Uterus (tissue), 2 donors: Measurements from ENCODE around the gene THRAP3.

Source experiments
- CTCF ChIP-seq, 4 experiments: fragments of 200-600 bp in 2 of 4; fragments of 450-650 bp in 2 of 4; sonication (generic) in 2 of 4; IDR thresholded peaks; one replicate each; pipeline ENCODE4 v1.5.1; 2016 to 2019; ENCODE audit warnings: antibody characterized with exemption in 4 of 4, mild to moderate bottlenecking in 2 of 4, moderate library complexity in 1 of 4
- POLR2A ChIP-seq, 2 donors: fragments of 450-650 bp; IDR thresholded peaks; one replicate each; pipeline ENCODE4 v1.6.1; 2016; ENCODE audit warnings: antibody characterized with exemption in 2 of 2, mild to moderate bottlenecking in 1 of 2, moderate library complexity in 1 of 2

GRCh38 chr1:36328088-36328480 lies 103.8 kb downstream of the THRAP3 start:
- TF ChIP-seq CTCF (IDR thresholded peaks at IDR 0.05) (no peak), POLR2A (IDR thresholded peaks at IDR 0.05) (no peak)
